Activated CD8-positive, alpha-beta T cell treated with anti-CD3 and anti-CD28 coated beads, Interleukin-2, amount 10 ng/mL, durations not matched to agents 7 days and 5 days (primary cell): ENCODE data around the gene LACTB. TPM values are rescaled to one million over a fixed set of nuclear protein-coding genes. Genes with fewer than 3 reads are reported as not detected.

Experiments
- ATAC-seq: fragments of 150-1000 bp; cut with Tn5 transposase; one replicate; pipeline ENCODE4 v1.10.0; 2021; ENCODE audit warnings: moderate library complexity
- CTCF ChIA-PET: fragments of 350-600 bp; sonication (Branson Sonifier 250); formaldehyde crosslinking; loops from one replicate; lab custom pipeline; 2021; ENCODE audit warnings: antibody characterized with exemption; lab: Charles Lee
- POLR2A ChIA-PET: fragments of 350-600 bp; sonication (Branson Sonifier 250); formaldehyde crosslinking; loops from one replicate; lab custom pipeline; 2021; ENCODE audit warnings: antibody characterized with exemption; lab: Charles Lee
- DNase-seq: peaks from one replicate; pipeline ENCODE4 v3.0.0-alpha.2; 2020
- H3K27ac Mint-ChIP-seq: one replicate; pipeline ENCODE4 v1.8.0; 2021; ENCODE audit warnings: mild to moderate bottlenecking, mixed read lengths
- H3K27me3 Mint-ChIP-seq: one replicate; pipeline ENCODE4 v1.8.0; 2021; ENCODE audit warnings: low read depth, mixed read lengths
- H3K36me3 Mint-ChIP-seq: one replicate; pipeline ENCODE4 v1.8.0; 2021; ENCODE audit warnings: low read depth, mixed read lengths
- H3K4me1 Mint-ChIP-seq: one replicate; pipeline ENCODE4 v1.8.0; 2021; ENCODE audit warnings: low read depth, mixed read lengths
- H3K4me3 Mint-ChIP-seq: one replicate; pipeline ENCODE4 v1.8.0; 2021; ENCODE audit warnings: mild to moderate bottlenecking, mixed read lengths
- H3K9me3 Mint-ChIP-seq: one replicate; pipeline ENCODE4 v1.8.0; 2022; ENCODE audit warnings: mixed read lengths; ENCODE audit not compliant: insufficient read depth
- total RNA-seq, 2 experiments: library from RNA; stranded (reverse); gene quantifications; one replicate each; pipeline ENCODE4 v1.2.3, GENCODE V29; 2021

Gene LACTB
- total RNA-seq, 2 experiments from 2014 or later: 9.7 to 11.1 TPM

DNA sequence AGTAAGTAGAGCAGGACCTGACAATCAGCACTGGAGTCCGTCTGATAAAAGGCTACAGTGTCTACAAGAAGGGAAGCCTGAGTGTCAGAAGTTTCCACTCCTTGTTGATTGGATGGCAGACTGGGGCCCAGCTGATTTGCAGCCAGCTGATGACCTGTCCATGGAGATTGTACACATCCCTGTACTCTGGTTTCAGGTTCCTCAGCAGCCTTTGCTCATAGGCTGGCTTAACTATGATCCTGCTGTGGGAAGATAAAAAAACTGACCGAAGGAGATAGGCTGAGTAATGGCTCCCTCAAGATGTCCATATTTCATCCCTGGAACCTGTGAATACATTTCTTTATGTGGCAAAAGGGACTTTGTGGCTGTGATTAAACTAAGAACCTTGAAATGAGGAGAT lies 11.7 kb upstream of the LACTB start:
- no peaks in the 10 kb centered on the region for H3K36me3 Mint-ChIP-seq
- no peak for ATAC-seq
- no peak overlapping the region for H3K4me3 Mint-ChIP-seq
- CTCF ChIA-PET: no interaction called here
- no peaks in the 10 kb centered on the region for H3K9me3 Mint-ChIP-seq
- peaks cover 18% of the 10 kb centered on the region for H3K27me3 Mint-ChIP-seq
- DNase-seq: no peak
- H3K4me1 Mint-ChIP-seq: peaks cover 2% of the 10 kb centered on the region
- POLR2A ChIA-PET: no interaction called here
- H3K27ac Mint-ChIP-seq: no peak overlapping the region

- Mint-ChIP-seq H3K9me3 (no peaks in the 10 kb centered on the region), H3K27ac (no peak overlapping the region), H3K4me3 (no peak overlapping the region), H3K4me1 (peaks cover 2% of the 10 kb centered on the region), H3K27me3 (peaks cover 18% of the 10 kb centered on the region), H3K36me3 (no peaks in the 10 kb centered on the region)
- POLR2A ChIA-PET: no interaction called here
- DNase-seq (no peak), ATAC-seq (no peak)
- CTCF ChIA-PET: interaction anchor here (1.6 kb wide), 1 partner anchor 62 kb away, joined by 6 read pairs; no protein-coding TSS in a partner anchor
These were observed 11.1 kb upstream of the LACTB start for GRCh38 chr15:63110428-63111026.

- H3K9me3 Mint-ChIP-seq: no peaks in the 10 kb centered on the region
- ChIA-PET CTCF (interaction anchor here (1.5 to 1.6 kb wide), 2 partner anchors 17 to 63 kb away, joined by 3 to 6 read pairs; no protein-coding TSS in a partner anchor), POLR2A (no interaction called here)
- ATAC-seq: no peak
- peaks cover 2% of the 10 kb centered on the region for H3K4me1 Mint-ChIP-seq
- H3K27ac Mint-ChIP-seq: no peak overlapping the region
- no peak overlapping the region for H3K4me3 Mint-ChIP-seq
- H3K36me3 Mint-ChIP-seq: no peaks in the 10 kb centered on the region
- H3K27me3 Mint-ChIP-seq: peaks cover 20% of the 10 kb centered on the region
- DNase-seq: peak; percentile 8
These were observed 10.2 kb upstream of the LACTB start for GRCh38 chr15:63111481-63111880.

DNA sequence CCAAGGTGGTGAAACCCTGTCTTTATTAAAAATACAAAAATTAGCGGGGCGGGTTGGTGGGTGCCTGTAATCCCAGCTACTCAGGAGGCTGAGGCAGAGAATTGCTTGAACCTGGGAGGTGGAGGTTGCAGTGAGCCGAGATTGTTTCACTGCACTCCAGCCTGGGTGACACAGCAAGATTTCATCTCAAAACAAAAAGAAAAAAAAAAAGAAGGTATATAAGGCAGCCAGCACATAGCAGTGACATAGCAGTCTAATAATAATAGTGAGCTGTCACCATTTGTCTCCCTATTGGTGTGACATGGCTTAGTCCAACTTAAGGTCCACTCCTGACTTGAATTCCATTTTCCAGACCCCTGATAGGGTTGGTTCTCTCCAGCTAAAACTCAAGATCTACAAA lies 8.8 kb upstream of the LACTB start:
- peaks cover 20% of the 10 kb centered on the region for H3K27me3 Mint-ChIP-seq

GRCh38 chr15:63114465-63114864 lies 7.2 kb upstream of the LACTB start:
- H3K4me3 Mint-ChIP-seq: no peak overlapping the region
- ChIA-PET POLR2A (no interaction called here), CTCF (interaction anchor here (0.7 to 1.3 kb wide), 2 partner anchors 13 to 461 kb away, joined by 3 read pairs; no protein-coding TSS in a partner anchor)
- ATAC-seq: no peak
- H3K27ac Mint-ChIP-seq: no peak overlapping the region
- peaks cover 12% of the 10 kb centered on the region for H3K27me3 Mint-ChIP-seq
- DNase-seq: no peak
- H3K4me1 Mint-ChIP-seq: peaks cover 2% of the 10 kb centered on the region
- peaks cover 4% of the 10 kb centered on the region for H3K9me3 Mint-ChIP-seq
- H3K36me3 Mint-ChIP-seq: peaks cover 3% of the 10 kb centered on the region

More for the DNA sequence above, 8.8 kb upstream of the LACTB start:
- peaks cover 2% of the 10 kb centered on the region for H3K4me1 Mint-ChIP-seq
- DNase-seq: no peak
- ATAC-seq: no peak
- H3K4me3 Mint-ChIP-seq: no peak overlapping the region
- ChIA-PET POLR2A (no interaction called here), CTCF (no interaction called here)
- H3K36me3 Mint-ChIP-seq: no peaks in the 10 kb centered on the region
- no peak overlapping the region for H3K27ac Mint-ChIP-seq
- no peaks in the 10 kb centered on the region for H3K9me3 Mint-ChIP-seq

DNA sequence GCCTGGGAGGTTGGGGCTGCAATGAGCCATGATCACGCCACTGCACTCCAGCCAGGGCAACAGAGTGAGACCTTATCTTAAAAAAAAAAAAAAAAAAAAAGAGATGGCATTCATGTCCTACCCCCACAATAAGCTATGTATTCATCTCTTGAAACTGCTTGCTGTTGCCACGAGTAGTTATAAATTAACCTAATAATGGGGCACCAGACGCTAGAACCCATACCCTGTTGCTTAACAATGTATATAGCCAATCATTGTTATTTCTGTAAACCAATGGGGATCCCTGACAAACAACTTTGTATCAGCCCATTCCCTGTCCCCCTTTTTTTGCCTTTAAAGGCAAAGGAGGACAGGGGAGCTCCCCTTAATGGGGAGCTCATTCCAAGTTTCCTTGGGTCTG lies 2.8 kb upstream of the LACTB start:
- no peak for ATAC-seq
- Mint-ChIP-seq H3K36me3 (peaks cover 17% of the 10 kb centered on the region), H3K27me3 (peaks cover 2% of the 10 kb centered on the region), H3K9me3 (peaks cover 13% of the 10 kb centered on the region), H3K27ac (no peak overlapping the region), H3K4me3 (no peak overlapping the region), H3K4me1 (peaks cover 15% of the 10 kb centered on the region)
- ChIA-PET POLR2A (no interaction called here), CTCF (no interaction called here)
- no peak for DNase-seq

GRCh38 chr15:63122002-63122875 lies 578 bp downstream of the LACTB start:
- ChIA-PET CTCF (no interaction called here), POLR2A (interaction anchor here (0.6 kb wide), 1 partner anchor 12 kb away, joined by 3 read pairs; no protein-coding TSS in a partner anchor)
- Mint-ChIP-seq H3K9me3 (peaks cover 13% of the 10 kb centered on the region), H3K27ac (peak overlapping the region; percentile 84), H3K4me3 (peak overlapping the region; percentile 94), H3K4me1 (peaks cover 17% of the 10 kb centered on the region), H3K27me3 (no peaks in the 10 kb centered on the region), H3K36me3 (peaks cover 27% of the 10 kb centered on the region)
- peak; percentile 88 for ATAC-seq
- DNase-seq: peak; percentile 82

DNA sequence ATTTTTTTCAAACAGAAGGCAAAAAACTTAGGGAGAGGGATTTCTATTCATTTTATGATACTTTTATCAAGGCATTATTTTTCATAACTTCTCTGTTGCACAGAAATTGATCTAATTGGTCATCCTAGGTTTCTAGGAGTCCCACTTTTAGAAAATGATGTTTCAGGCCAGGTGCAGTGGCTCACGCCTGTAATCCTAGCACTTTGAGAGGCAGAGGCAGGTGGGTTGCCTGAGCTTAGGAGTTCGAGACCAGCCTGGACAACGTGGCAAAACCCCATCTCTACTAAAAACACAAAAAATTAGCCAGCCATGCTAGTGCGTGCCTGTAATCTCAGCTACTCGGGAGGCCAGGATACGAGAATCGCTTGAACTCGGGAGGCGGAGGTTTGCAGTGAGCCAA lies 2.8 kb downstream of the LACTB start:
- H3K4me3 Mint-ChIP-seq: no peak overlapping the region
- peaks cover 17% of the 10 kb centered on the region for H3K4me1 Mint-ChIP-seq
- H3K36me3 Mint-ChIP-seq: peaks cover 31% of the 10 kb centered on the region
- ATAC-seq: no peak
- no peak overlapping the region for H3K27ac Mint-ChIP-seq
- POLR2A ChIA-PET: interaction anchor here (0.7 kb wide), 1 partner anchor 11 kb away, joined by 3 read pairs; no protein-coding TSS in a partner anchor
- CTCF ChIA-PET: no interaction called here
- H3K27me3 Mint-ChIP-seq: no peaks in the 10 kb centered on the region
- H3K9me3 Mint-ChIP-seq: peaks cover 8% of the 10 kb centered on the region
- peak; percentile 19 for DNase-seq

DNA sequence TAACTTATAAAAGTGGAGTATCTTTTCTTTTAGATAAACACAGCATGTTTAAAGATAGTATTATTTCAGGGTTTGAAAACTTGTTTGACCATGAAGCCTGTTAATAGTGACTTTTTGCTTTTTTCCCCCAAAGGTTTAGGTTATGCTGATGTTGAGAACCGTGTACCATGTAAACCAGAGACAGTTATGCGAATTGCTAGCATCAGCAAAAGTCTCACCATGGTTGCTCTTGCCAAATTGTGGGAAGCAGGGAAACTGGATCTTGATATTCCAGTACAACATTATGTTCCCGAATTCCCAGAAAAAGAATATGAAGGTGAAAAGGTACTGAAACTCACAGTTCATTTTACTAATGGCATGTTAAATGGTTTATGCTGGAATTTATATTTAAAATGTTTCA lies 5.1 kb downstream of the LACTB start:
- ChIA-PET POLR2A (no interaction called here), CTCF (interaction anchor here (1.4 kb wide), 1 partner anchor 12 kb away, joined by 3 read pairs; no protein-coding TSS in a partner anchor)
- Mint-ChIP-seq H3K27me3 (no peaks in the 10 kb centered on the region), H3K4me3 (no peak overlapping the region), H3K9me3 (no peaks in the 10 kb centered on the region), H3K36me3 (peaks cover 21% of the 10 kb centered on the region), H3K27ac (no peak overlapping the region), H3K4me1 (peaks cover 11% of the 10 kb centered on the region)
- ATAC-seq (no peak), DNase-seq (no peak)

GRCh38 chr15:63133786-63134185 lies 12.1 kb downstream of the LACTB start:
- no peaks in the 10 kb centered on the region for H3K27me3 Mint-ChIP-seq
- H3K4me3 Mint-ChIP-seq: no peak overlapping the region
- H3K36me3 Mint-ChIP-seq: peaks cover 10% of the 10 kb centered on the region
- ChIA-PET CTCF (interaction anchor here (1.0 kb wide), 1 partner anchor 13 kb away, joined by 3 read pairs; no protein-coding TSS in a partner anchor), POLR2A (interaction anchor here (0.9 to 1.2 kb wide), 2 partner anchors 12 to 23 kb away, joined by 3 to 5 read pairs; partner anchors contain the start of genes LACTB and RPS27L)
- H3K9me3 Mint-ChIP-seq: no peaks in the 10 kb centered on the region
- no peak for ATAC-seq
- H3K27ac Mint-ChIP-seq: no peak overlapping the region
- H3K4me1 Mint-ChIP-seq: no peaks in the 10 kb centered on the region
- no peak for DNase-seq

GRCh38 chr15:63134245-63134985 lies 12.8 kb downstream of the LACTB start:
- H3K27me3 Mint-ChIP-seq: no peaks in the 10 kb centered on the region
- ATAC-seq: no peak
- H3K4me1 Mint-ChIP-seq: no peaks in the 10 kb centered on the region
- ChIA-PET CTCF (no interaction called here), POLR2A (interaction anchor here (1.2 kb wide), 1 partner anchor 13 kb away, joined by 3 read pairs; the partner anchor contains the start of gene LACTB)
- no peak for DNase-seq
- peaks cover 8% of the 10 kb centered on the region for H3K36me3 Mint-ChIP-seq
- no peaks in the 10 kb centered on the region for H3K9me3 Mint-ChIP-seq
- H3K4me3 Mint-ChIP-seq: no peak overlapping the region
- H3K27ac Mint-ChIP-seq: no peak overlapping the region
